ENCODE results near the gene ITGA1. TPM values are rescaled to one million over a fixed set of nuclear protein-coding genes. Genes with fewer than 3 reads are reported as not detected.

The ITGA1 gene
- total and polyA plus RNA-seq, 2 donors (not counting 1 experiment from before 2014, with no cell fraction given) = 0.74 TPM; not detected in 1

DNA sequence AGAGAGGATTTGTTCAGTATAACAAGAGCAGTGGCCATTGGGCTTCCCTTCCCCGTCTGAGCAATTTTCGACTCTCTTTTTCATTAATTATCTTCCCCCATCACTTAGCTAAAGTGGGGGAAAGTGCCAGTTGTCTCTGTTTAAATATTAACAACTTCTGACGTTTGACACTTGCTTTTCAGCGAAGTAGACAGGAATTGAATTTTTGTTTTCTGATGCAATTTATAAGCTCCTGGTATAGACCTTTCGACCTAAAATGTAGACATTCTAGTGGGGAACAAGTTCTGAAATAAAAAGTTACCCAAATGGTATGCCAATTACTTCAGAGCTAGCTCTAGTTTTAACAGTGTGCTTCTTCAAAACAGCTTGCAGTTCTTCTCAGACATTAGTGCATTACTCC is 100.6 kb downstream of the ITGA1 start:
- Histone ChIP-seq H3K4me2 (replicated peaks; ENCODE audit: low read depth, low read length, poor library complexity, severe bottlenecking) (no peak overlapping the region), H4K20me1 (ENCODE audit: control insufficient read depth, insufficient read depth, low read length, poor library complexity, severe bottlenecking) (no peaks in the 10 kb centered on the region), H3K27me3 (replicated peaks in 1 of 4; ENCODE audit: control extremely low read depth in 1 of 4, control insufficient read depth in 3 of 4, insufficient read depth in 4 of 4, low read length in 3 of 4) (no peaks in the 10 kb centered on the region), H3K4me1 (ENCODE audit: control insufficient read depth in 2 of 2, insufficient read depth in 2 of 2, low read length in 2 of 2) (no peaks in the 10 kb centered on the region), H2AFZ (ENCODE audit: insufficient read depth, low read depth, low read length, poor library complexity, severe bottlenecking) (no peak overlapping the region), H3K4me3 (ENCODE audit: control extremely low read depth in 1 of 5, extremely low read depth in 1 of 5, insufficient read depth in 1 of 5, low read depth in 2 of 5, low read length in 4 of 5) (no peak overlapping the region), H3K9ac (ENCODE audit: low read length) (no peak overlapping the region), H3K79me2 (ENCODE audit: control insufficient read depth, insufficient read depth, low read length) (no peaks in the 10 kb centered on the region), H3K36me3 (replicated peaks in 1 of 2; ENCODE audit: control extremely low read depth in 1 of 2, control insufficient read depth in 1 of 2, extremely low read depth in 1 of 2, insufficient read depth in 2 of 2, low read length in 1 of 2) (no peaks in the 10 kb centered on the region), H3K9me3 (ENCODE audit: control extremely low read depth in 1 of 3, control insufficient read depth in 2 of 3, insufficient read depth in 1 of 3, low read length in 2 of 3) (no peaks in the 10 kb centered on the region), H3K27ac (ENCODE audit: low read length in 2 of 2) (no peak overlapping the region)
- no peaks in the 10 kb centered on the region for H3K9me3 Mint-ChIP-seq (ENCODE audit: insufficient read depth)
- intact Hi-C loops (cut with micrococcal nuclease) = no loop called here
- no peak for TF ChIP-seq EZH2 (IDR thresholded peaks at IDR 0.05; ENCODE audit: borderline replicate concordance, insufficient read depth, low read depth, low read length, poor library complexity, severe bottlenecking)
- TF ChIP-seq, protein P1, sequence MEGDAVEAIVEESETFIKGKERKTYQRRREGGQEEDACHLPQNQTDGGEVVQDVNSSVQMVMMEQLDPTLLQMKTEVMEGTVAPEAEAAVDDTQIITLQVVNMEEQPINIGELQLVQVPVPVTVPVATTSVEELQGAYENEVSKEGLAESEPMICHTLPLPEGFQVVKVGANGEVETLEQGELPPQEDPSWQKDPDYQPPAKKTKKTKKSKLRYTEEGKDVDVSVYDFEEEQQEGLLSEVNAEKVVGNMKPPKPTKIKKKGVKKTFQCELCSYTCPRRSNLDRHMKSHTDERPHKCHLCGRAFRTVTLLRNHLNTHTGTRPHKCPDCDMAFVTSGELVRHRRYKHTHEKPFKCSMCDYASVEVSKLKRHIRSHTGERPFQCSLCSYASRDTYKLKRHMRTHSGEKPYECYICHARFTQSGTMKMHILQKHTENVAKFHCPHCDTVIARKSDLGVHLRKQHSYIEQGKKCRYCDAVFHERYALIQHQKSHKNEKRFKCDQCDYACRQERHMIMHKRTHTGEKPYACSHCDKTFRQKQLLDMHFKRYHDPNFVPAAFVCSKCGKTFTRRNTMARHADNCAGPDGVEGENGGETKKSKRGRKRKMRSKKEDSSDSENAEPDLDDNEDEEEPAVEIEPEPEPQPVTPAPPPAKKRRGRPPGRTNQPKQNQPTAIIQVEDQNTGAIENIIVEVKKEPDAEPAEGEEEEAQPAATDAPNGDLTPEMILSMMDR (IDR thresholded peaks at IDR 0.05) = no peak
- no peak for ATAC-seq (ENCODE audit: low read depth)
- H3K27ac Mint-ChIP-seq = no peak overlapping the region
- ChIA-PET POLR2A (no interaction called here), CTCF (interaction anchor here (1.2 kb wide), 1 partner anchor 27 kb away, joined by 3 read pairs; no protein-coding TSS in a partner anchor)
- DNase-seq = no peak
- no peak overlapping the region for H3K4me3 Mint-ChIP-seq
- H3K27me3 Mint-ChIP-seq = no peaks in the 10 kb centered on the region
- WGBS (ENCODE audit: insufficient coverage) = no CpG with 5 or more reads among the region's 5 CpGs
- no peaks in the 10 kb centered on the region for H3K4me1 Mint-ChIP-seq

DNA sequence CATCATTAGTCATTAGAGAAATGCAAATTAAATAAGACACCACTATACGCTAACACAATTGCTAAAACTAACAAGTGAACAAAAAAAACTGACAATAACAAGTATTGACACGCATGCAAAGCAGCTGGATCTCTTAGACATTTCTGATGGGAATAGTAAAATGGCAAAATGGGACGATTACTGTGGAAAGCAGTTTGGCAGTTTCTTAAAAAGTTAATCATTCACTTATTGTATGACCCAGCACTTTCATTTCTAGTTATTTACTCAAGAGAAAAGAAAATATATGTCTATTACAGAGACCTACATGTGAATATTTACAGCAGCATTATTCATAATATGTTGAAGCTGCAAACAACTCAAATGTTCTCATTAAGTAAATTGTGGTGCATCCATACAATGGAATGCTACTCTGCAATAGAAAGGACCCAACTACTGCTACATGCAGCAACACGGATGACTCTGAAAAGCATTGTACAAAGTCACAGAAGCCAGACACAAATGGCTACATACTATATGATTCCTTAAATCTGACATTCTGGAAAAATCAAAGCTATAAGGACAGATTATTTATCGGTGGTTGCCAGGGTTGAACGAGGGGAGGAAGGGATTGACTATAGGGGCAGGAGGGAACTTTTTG is 104.6 kb downstream of the ITGA1 start:
- Histone ChIP-seq H3K27ac (ENCODE audit: low read length in 2 of 2) (no peak overlapping the region), H3K27me3 (replicated peaks in 1 of 4; ENCODE audit: control extremely low read depth in 1 of 4, control insufficient read depth in 3 of 4, insufficient read depth in 4 of 4, low read length in 3 of 4) (peaks cover 0 to 3% (median 1%) of the 10 kb centered on the region in 4 experiments), H3K4me3 (ENCODE audit: control extremely low read depth in 1 of 5, extremely low read depth in 1 of 5, insufficient read depth in 1 of 5, low read depth in 2 of 5, low read length in 4 of 5) (no peak overlapping the region), H4K20me1 (ENCODE audit: control insufficient read depth, insufficient read depth, low read length, poor library complexity, severe bottlenecking) (no peaks in the 10 kb centered on the region), H3K36me3 (replicated peaks in 1 of 2; ENCODE audit: control extremely low read depth in 1 of 2, control insufficient read depth in 1 of 2, extremely low read depth in 1 of 2, insufficient read depth in 2 of 2, low read length in 1 of 2) (no peaks in the 10 kb centered on the region), H3K79me2 (ENCODE audit: control insufficient read depth, insufficient read depth, low read length) (no peaks in the 10 kb centered on the region), H3K9me3 (ENCODE audit: control extremely low read depth in 1 of 3, control insufficient read depth in 2 of 3, insufficient read depth in 1 of 3, low read length in 2 of 3) (no peaks in the 10 kb centered on the region), H3K4me1 (ENCODE audit: control insufficient read depth in 2 of 2, insufficient read depth in 2 of 2, low read length in 2 of 2) (no peaks in the 10 kb centered on the region), H3K4me2 (replicated peaks; ENCODE audit: low read depth, low read length, poor library complexity, severe bottlenecking) (no peak overlapping the region), H3K9ac (ENCODE audit: low read length) (no peak overlapping the region), H2AFZ (ENCODE audit: insufficient read depth, low read depth, low read length, poor library complexity, severe bottlenecking) (no peak overlapping the region)
- Mint-ChIP-seq H3K4me1 (no peaks in the 10 kb centered on the region), H3K9me3 (ENCODE audit: insufficient read depth) (no peaks in the 10 kb centered on the region), H3K27ac (no peak overlapping the region), H3K27me3 (peaks cover 9% of the 10 kb centered on the region), H3K4me3 (no peak overlapping the region)
- 80% methylated on average over 1 of the region's 6 CpGs for WGBS (ENCODE audit: insufficient coverage)
- POLR2A ChIA-PET = no interaction called here
- no peak for DNase-seq
- CTCF ChIA-PET = interaction anchor here (1.3 kb wide), 1 partner anchor 23 kb away, joined by 3 read pairs; no protein-coding TSS in a partner anchor
- ATAC-seq (ENCODE audit: low read depth) = no peak
- TF ChIP-seq EZH2 (IDR thresholded peaks at IDR 0.05; ENCODE audit: borderline replicate concordance, insufficient read depth, low read depth, low read length, poor library complexity, severe bottlenecking) = no peak
- TF ChIP-seq, protein P1 (IDR thresholded peaks at IDR 0.05) = no peak
- intact Hi-C loops (cut with micrococcal nuclease) = no loop called here

Data from B cell (primary cell).